Fibroblast of lung (primary cell): ENCODE results near the gene NOSTRIN.

Source experiments
- EZH2 ChIP-seq: IDR thresholded peaks from 2 replicates; pipeline ENCODE4 v1.5.1; 2012; ENCODE audit warnings: low read length, control low read depth, mild to moderate bottlenecking; ENCODE audit errors: missing control alignments
- TF ChIP-seq, protein P1 (sequence below), 2 donors: IDR thresholded peaks in 1 of 2; conservative IDR thresholded peaks in 1 of 2; 1 replicate in 1 of 2; 2 replicates in 1 of 2; pipeline ENCODE4 v1.5.1; 2011 to 2012; ENCODE audit warnings: low read length in 2 of 2, control low read depth in 1 of 2, inconsistent platforms in 1 of 2, low read depth in 1 of 2, mild to moderate bottlenecking in 1 of 2

DNA sequence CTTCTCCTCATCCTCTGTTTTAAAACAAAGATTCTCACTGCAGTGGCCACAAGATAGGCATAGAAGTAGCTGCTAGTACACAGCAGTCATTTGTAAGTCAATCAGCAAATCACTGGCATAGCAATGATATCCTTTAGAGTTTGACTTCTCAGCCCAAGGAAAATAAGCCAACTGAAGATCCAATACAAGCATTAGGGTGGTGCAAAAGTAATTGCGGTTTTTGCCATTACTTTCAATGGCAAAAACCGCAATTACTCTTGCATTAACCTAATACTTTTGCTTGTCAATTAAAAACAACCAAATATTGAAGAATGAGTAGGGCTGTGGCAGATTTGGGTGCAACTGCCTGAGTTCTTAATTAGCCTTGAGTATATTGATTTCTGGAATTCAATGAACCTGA is 101.5 kb downstream of the NOSTRIN start:
- TF ChIP-seq, protein P1, sequence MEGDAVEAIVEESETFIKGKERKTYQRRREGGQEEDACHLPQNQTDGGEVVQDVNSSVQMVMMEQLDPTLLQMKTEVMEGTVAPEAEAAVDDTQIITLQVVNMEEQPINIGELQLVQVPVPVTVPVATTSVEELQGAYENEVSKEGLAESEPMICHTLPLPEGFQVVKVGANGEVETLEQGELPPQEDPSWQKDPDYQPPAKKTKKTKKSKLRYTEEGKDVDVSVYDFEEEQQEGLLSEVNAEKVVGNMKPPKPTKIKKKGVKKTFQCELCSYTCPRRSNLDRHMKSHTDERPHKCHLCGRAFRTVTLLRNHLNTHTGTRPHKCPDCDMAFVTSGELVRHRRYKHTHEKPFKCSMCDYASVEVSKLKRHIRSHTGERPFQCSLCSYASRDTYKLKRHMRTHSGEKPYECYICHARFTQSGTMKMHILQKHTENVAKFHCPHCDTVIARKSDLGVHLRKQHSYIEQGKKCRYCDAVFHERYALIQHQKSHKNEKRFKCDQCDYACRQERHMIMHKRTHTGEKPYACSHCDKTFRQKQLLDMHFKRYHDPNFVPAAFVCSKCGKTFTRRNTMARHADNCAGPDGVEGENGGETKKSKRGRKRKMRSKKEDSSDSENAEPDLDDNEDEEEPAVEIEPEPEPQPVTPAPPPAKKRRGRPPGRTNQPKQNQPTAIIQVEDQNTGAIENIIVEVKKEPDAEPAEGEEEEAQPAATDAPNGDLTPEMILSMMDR (conservative IDR thresholded peaks at IDR 0.05 in 1 of 2, IDR thresholded peaks at IDR 0.05 in 1 of 2; ENCODE audit: low read depth in 1 of 2, low read length in 2 of 2) = no peak
- no peak for TF ChIP-seq EZH2
